K562 (cell line): Measurements from ENCODE around the gene CYFIP2. TPM values are rescaled to one million over a fixed set of nuclear protein-coding genes. Genes with fewer than 3 reads are reported as not detected.

Experiments
- ATF1 ChIP-seq, 2 experiments: fragments of 450-650 bp in 1 of 2; IDR thresholded peaks; 2 replicates each; pipeline ENCODE4 v1.6.1; 2016; ENCODE audit warnings: missing compliant biosample characterization in 1 of 2, missing genetic modification characterization in 1 of 2
- ERF ChIP-seq: fragments of 450-650 bp; formaldehyde crosslinking; IDR thresholded peaks from 2 replicates; pipeline ENCODE4 v1.4.0; 2020; ENCODE audit warnings: mild to moderate bottlenecking, mixed read lengths
- FOXO4 ChIP-seq: fragments of 450-650 bp; formaldehyde crosslinking; IDR thresholded peaks from 2 replicates; pipeline ENCODE4 v1.4.0; 2020; ENCODE audit warnings: mild to moderate bottlenecking, moderate library complexity
- GTF2A2 ChIP-seq: IDR thresholded peaks from 2 replicates; pipeline ENCODE4 v1.6.1; 2016; ENCODE audit warnings: mild to moderate bottlenecking, missing genetic modification characterization, missing compliant biosample characterization
- NFATC3 ChIP-seq: fragments of 450-650 bp; IDR thresholded peaks from 2 replicates; pipeline ENCODE4 v1.6.1; 2017; ENCODE audit warnings: mild to moderate bottlenecking
- NFIC ChIP-seq: fragments of 450-650 bp; IDR thresholded peaks from 2 replicates; pipeline ENCODE4 v1.6.1; 2017; ENCODE audit warnings: mild to moderate bottlenecking, inconsistent platforms
- NONO ChIP-seq, 2 experiments: fragments of 200-400 bp in 1 of 2; fragments of 450-650 bp in 1 of 2; formaldehyde crosslinking in 1 of 2; IDR thresholded peaks; 2 replicates each; pipeline ENCODE4 v1.6.1; 2017; ENCODE audit warnings: low read depth in 2 of 2, mild to moderate bottlenecking in 2 of 2, moderate library complexity in 2 of 2, low read length in 1 of 2
- PYGO2 ChIP-seq: fragments of 450-650 bp; IDR thresholded peaks from 2 replicates; pipeline ENCODE4 v1.6.1; 2016; ENCODE audit warnings: mild to moderate bottlenecking, missing genetic modification characterization, moderate library complexity, missing compliant biosample characterization
- RBFOX2 ChIP-seq: fragments of 200-400 bp; formaldehyde crosslinking; IDR thresholded peaks from 2 replicates; pipeline ENCODE4 v1.6.1; 2017; ENCODE audit warnings: low read depth, mild to moderate bottlenecking, low read length, moderate library complexity
- RREB1 ChIP-seq: fragments of 250-450 bp; sonication (Bioruptor Pico); IDR thresholded peaks from 2 replicates; pipeline ENCODE4 v1.4.0; 2020
- SMARCE1 ChIP-seq: fragments of 450-650 bp; IDR thresholded peaks from 2 replicates; pipeline ENCODE4 v1.7.1; 2016; ENCODE audit warnings: mild to moderate bottlenecking
- TAL1 ChIP-seq: fragments of 450-650 bp; IDR thresholded peaks from 2 replicates; pipeline ENCODE4 v1.6.1; 2016; ENCODE audit warnings: mild to moderate bottlenecking
- TSHZ1 ChIP-seq: fragments of 250-450 bp; sonication (Bioruptor Pico); IDR thresholded peaks from 2 replicates; pipeline ENCODE4 v1.4.0; 2020; ENCODE audit warnings: mild to moderate bottlenecking, moderate library complexity
- ZFPM2 ChIP-seq: fragments of 250-450 bp; sonication (Bioruptor Pico); IDR thresholded peaks from 2 replicates; pipeline ENCODE4 v1.5.1; 2022; ENCODE audit warnings: mild to moderate bottlenecking
- ZNF75A ChIP-seq: fragments of 450-650 bp; formaldehyde crosslinking; IDR thresholded peaks from 2 replicates; pipeline ENCODE4 v1.4.0; 2020; ENCODE audit warnings: mild to moderate bottlenecking
- polyA plus RNA-seq, 8 experiments: library from polyadenylated mRNA; depleted of rRNA in 4 of 8; stranded (reverse) in 5 of 8; unstranded in 3 of 8; fragments of >200 nt; fragmentation: Nextera tagmentation in 2 of 8; fragmentation: Illumina TruSeq in 1 of 8; extraction: Ambion mirVana in 2 of 8; extraction: Trizol in 1 of 8; gene quantifications; 2 replicates each; pipeline versions ENCODE4 v1.2.1 to v1.2.3, GENCODE V29; 2011 to 2014; ENCODE audit warnings: inconsistent platforms in 1 of 8, missing spikeins in 1 of 8
- total RNA-seq, 7 experiments: library from RNA; depleted of rRNA in 6 of 7; stranded (reverse); fragments of >200 nt in 6 of 7; fragmentation: Illumina TruSeq in 2 of 7; extraction: Trizol in 2 of 7; gene quantifications; 2 replicates each; pipeline versions ENCODE4 v1.2.1 to v1.2.3, GENCODE V29; 2011 to 2021; ENCODE audit warnings: low replicate concordance in 1 of 7

Gene CYFIP2
- total and polyA plus RNA-seq, 9 of the 15 experiments (the other 6 are each of a cell fraction or from before 2014, with no cell fraction given), result 0.76 to 2.9 (median 1.4) TPM; not detected in 1

- TF ChIP-seq ERF (CRISPR knock-in tag) (0 out of 2 replicates have a peak, but pooled peaks have one; percentile 43), NFATC3 (no peak), SMARCE1 (no peak), ZNF75A (CRISPR knock-in tag) (0 out of 2 replicates have a peak, but pooled peaks have one; percentile 19), TSHZ1 (CRISPR knock-in tag) (peak; percentile 29; the same call in 1 of the 2 replicates), ZFPM2 (CRISPR knock-in tag) (0 out of 2 replicates have a peak, but pooled peaks have one; percentile 15), PYGO2 (tag) (no peak), NONO (IDR thresholded peaks at IDR 0.05; ENCODE audit: low read depth in 2 of 2, low read length in 1 of 2) (no peak), NFIC (no peak), ATF1 (CRISPR knock-in tag; IDR thresholded peaks at IDR 0.05) (no peak), ATF1 (tag; IDR thresholded peaks at IDR 0.05) (no peak), FOXO4 (CRISPR knock-in tag) (no peak), RREB1 (CRISPR knock-in tag) (0 out of 2 replicates have a peak, but pooled peaks have one; percentile 28), RBFOX2 (peak; percentile 66; the same call in 1 of the 2 replicates), GTF2A2 (tag) (0 out of 2 replicates have a peak, but pooled peaks have one; percentile 69), TAL1 (no peak)
- TF ChIP-seq, all 486 proteins: peak for 33
Measured at GRCh38 chr5:157271740-157272271, 5.9 kb downstream of the CYFIP2 start (continued).
